Activated CD8-positive, alpha-beta memory T cell treated with anti-CD3 and anti-CD28 coated beads, Interleukin-2, amount 50 U/mL, for 1 hour (primary cell): ENCODE results near the gene MECP2.

Experiments
- DNase-seq: peaks from one replicate; pipeline ENCODE4 v3.0.0-alpha.2; 2020; ENCODE audit errors: extremely low read depth

The MECP2 gene

GRCh38 chrX:154061801-154062200 lies 35.7 kb downstream of the MECP2 start:
- no peak for DNase-seq

GRCh38 chrX:154059729-154060245 lies 37.7 kb downstream of the MECP2 start:
- DNase-seq, result no peak

- no peak for DNase-seq
Observed at GRCh38 chrX:154059231-154059630, 38.3 kb downstream of the MECP2 start.

GRCh38 chrX:154058214-154058997 lies 39.1 kb downstream of the MECP2 start:
- DNase-seq, result no peak

- DNase-seq, result no peak
Observed at GRCh38 chrX:154057791-154058190, 39.7 kb downstream of the MECP2 start.

- DNase-seq, result no peak
Observed at GRCh38 chrX:154056770-154057241, 40.7 kb downstream of the MECP2 start.

- peak; percentile 25 for DNase-seq
Observed at GRCh38 chrX:154051201-154051810, 46.2 kb downstream of the MECP2 start.

- no peak for DNase-seq
Observed at GRCh38 chrX:154050113-154050495, 47.4 kb downstream of the MECP2 start.

- DNase-seq, result no peak
Observed at GRCh38 chrX:154049209-154050112, 48.1 kb downstream of the MECP2 start.

GRCh38 chrX:154048398-154048797 lies 49.1 kb downstream of the MECP2 start:
- no peak for DNase-seq

- DNase-seq, result no peak
Observed at GRCh38 chrX:154046940-154047610, 50.4 kb downstream of the MECP2 start.

GRCh38 chrX:154046031-154046781 lies 51.3 kb downstream of the MECP2 start:
- DNase-seq, result no peak

GRCh38 chrX:154044091-154044490 lies 53.4 kb downstream of the MECP2 start:
- DNase-seq, result no peak

GRCh38 chrX:154043003-154043763 lies 54.3 kb downstream of the MECP2 start:
- no peak for DNase-seq

- DNase-seq, result no peak
Observed at GRCh38 chrX:154040863-154041262, 56.7 kb downstream of the MECP2 start.

GRCh38 chrX:154040307-154040756 lies 57.2 kb downstream of the MECP2 start:
- no peak for DNase-seq

- no peak for DNase-seq
Observed at GRCh38 chrX:154039577-154039976, 57.9 kb downstream of the MECP2 start.

- DNase-seq, result no peak
Observed at GRCh38 chrX:154038656-154039055, 58.9 kb downstream of the MECP2 start.

- no peak for DNase-seq
Observed at GRCh38 chrX:154037754-154038153, 59.8 kb downstream of the MECP2 start.

- no peak for DNase-seq
Observed at GRCh38 chrX:154036513-154036912, 61.0 kb downstream of the MECP2 start.
